HCT116 (cell line): ENCODE results near the gene GAD1. TPM values are rescaled to one million over a fixed set of nuclear protein-coding genes. Genes with fewer than 3 reads are reported as not detected.

ENCODE experiments used
- ATAC-seq: fragments of 200-7000 bp; cut with Tn5 transposase; 2 replicates; pipeline ENCODE4 v1.9.1; 2020; ENCODE audit warnings: mild to moderate bottlenecking, moderate library complexity
- BruUV-seq: library from RNA; stranded (reverse); fragments of 400-500 nt; replicated peaks from 2 replicates; lab custom pipeline; 2021; lab: Mats Ljungman, UMichigan
- CTCF ChIA-PET: fragments of 300-600 bp; sonication (Branson Sonifier 250); formaldehyde crosslinking; loops from one replicate; lab custom pipeline; 2021; ENCODE audit warnings: antibody characterized with exemption; lab: Charles Lee
- POLR2A ChIA-PET: fragments of 300-600, 350-600 bp; sonication (Branson Sonifier 250); formaldehyde crosslinking; loops from one replicate; lab custom pipeline; 2021; ENCODE audit warnings: antibody characterized with exemption; lab: Charles Lee
- RAD21 ChIA-PET, 2 experiments: fragments of 300-600 bp; sonication (Branson Sonifier 250); formaldehyde crosslinking; loops; one replicate each; lab custom pipeline; 2023; ENCODE audit warnings: low total read pairs in 2 of 2; ENCODE audit not compliant: uncharacterized antibody in 2 of 2, unreplicated experiment in 2 of 2, low non-redundant PET in 1 of 2; lab: Charles Lee
- DNase-seq: peaks from one replicate; pipeline ENCODE4 v3.0.0-alpha.2; 2010; ENCODE audit warnings: low read depth, low spot score
- H2AFZ ChIP-seq: fragments of 200-600 bp; shearing (Covaris generic), sonication (generic); 2 replicates; pipeline ENCODE4 v1.6.1; 2017; ENCODE audit warnings: low read depth, mixed run types, mixed read lengths, antibody characterized with exemption, low read length; ENCODE audit not compliant: poor library complexity, severe bottlenecking
- H3K27ac ChIP-seq: 2 replicates; pipeline ENCODE4 v1.5.1; 2012; ENCODE audit warnings: low read depth, low read length
- H3K27me3 ChIP-seq: fragments of 200-600 bp; sonication (generic); 2 replicates; pipeline ENCODE4 v1.6.1; 2016; ENCODE audit warnings: mixed run types, low read length, mixed read lengths; ENCODE audit not compliant: insufficient read depth
- H3K36me3 ChIP-seq, 2 experiments: fragments of 200-500 bp in 1 of 2; fragments of 200-600 bp in 1 of 2; sonication (Bioruptor generic) in 1 of 2; sonication (generic) in 1 of 2; 2 replicates each; pipeline versions ENCODE4 v1.5.1 to v1.6.1; 2014 to 2016; ENCODE audit warnings: low read length in 2 of 2, inconsistent platforms in 1 of 2, mixed read lengths in 1 of 2, mixed run types in 1 of 2; ENCODE audit not compliant: insufficient read depth in 2 of 2, control insufficient read depth in 1 of 2
- H3K4me1 ChIP-seq, 2 experiments: fragments of 200-600 bp in 1 of 2; sonication (generic) in 1 of 2; 2 replicates each; pipeline versions ENCODE4 v1.5.1 to v1.6.1; 2012 to 2017; ENCODE audit warnings: low read length in 2 of 2, inconsistent platforms in 1 of 2, mild to moderate bottlenecking in 1 of 2, mixed read lengths in 1 of 2, mixed run types in 1 of 2, moderate library complexity in 1 of 2; ENCODE audit not compliant: insufficient read depth in 2 of 2, control insufficient read depth in 1 of 2
- H3K4me2 ChIP-seq: fragments of 200-600 bp; sonication (generic); 2 replicates; pipeline ENCODE4 v1.6.1; 2017; ENCODE audit warnings: mixed run types, low read length, mixed read lengths
- H3K4me3 ChIP-seq, 2 experiments: fragments of 200-600 bp in 1 of 2; sonication (generic) in 1 of 2; replicated peaks in 1 of 2; 2 replicates each; pipeline ENCODE4 v1.5.1; 2011 to 2016; ENCODE audit warnings: low read length in 2 of 2, control low read depth in 1 of 2, low read depth in 1 of 2, mild to moderate bottlenecking in 1 of 2, mixed read lengths in 1 of 2, mixed run types in 1 of 2
- H3K79me2 ChIP-seq: fragments of 200-600 bp; sonication (generic); 2 replicates; pipeline ENCODE4 v1.6.1; 2017; ENCODE audit warnings: mild to moderate bottlenecking, mixed run types, low read length, moderate library complexity, mixed read lengths; ENCODE audit not compliant: insufficient read depth
- H3K9ac ChIP-seq: fragments of 200-600 bp; sonication (generic); 2 replicates; pipeline ENCODE4 v1.6.1; 2016; ENCODE audit warnings: low read length, mixed read lengths
- H3K9me2 ChIP-seq: fragments of 200-600 bp; sonication (generic), shearing (Covaris generic); 2 replicates; pipeline ENCODE4 v1.6.1; 2017; ENCODE audit warnings: mixed run types, mild to moderate bottlenecking, moderate library complexity; ENCODE audit not compliant: insufficient read depth
- H3K9me3 ChIP-seq, 2 experiments: fragments of 200-500 bp in 1 of 2; fragments of 200-600 bp in 1 of 2; sonication (Bioruptor generic) in 1 of 2; sonication (generic) in 1 of 2; 2 replicates each; pipeline ENCODE4 v1.6.1; 2014 to 2017; ENCODE audit warnings: low read length in 2 of 2, mixed read lengths in 2 of 2, inconsistent platforms in 1 of 2, low read depth in 1 of 2, mild to moderate bottlenecking in 1 of 2, mixed run types in 1 of 2, moderate library complexity in 1 of 2; ENCODE audit not compliant: control insufficient read depth in 1 of 2, insufficient read depth in 1 of 2
- H4K20me1 ChIP-seq: fragments of 200-600 bp; sonication (generic), shearing (Covaris generic); 2 replicates; pipeline ENCODE4 v1.6.1; 2017; ENCODE audit warnings: mixed run types, mild to moderate bottlenecking, moderate library complexity; ENCODE audit not compliant: insufficient read depth
- CEBPB ChIP-seq: IDR thresholded peaks from 2 replicates; pipeline ENCODE4 v1.6.1; 2012; ENCODE audit warnings: low read depth
- FOSL1 ChIP-seq: IDR thresholded peaks from 2 replicates; pipeline ENCODE4 v1.6.1; 2012; ENCODE audit warnings: low read depth
- SIN3A ChIP-seq: IDR thresholded peaks from 2 replicates; pipeline ENCODE4 v1.6.1; 2012; ENCODE audit warnings: low read depth
- SP1 ChIP-seq: IDR thresholded peaks from 2 replicates; pipeline ENCODE4 v1.6.1; 2012; ENCODE audit warnings: low read depth
- YY1 ChIP-seq: IDR thresholded peaks from 2 replicates; pipeline ENCODE4 v1.6.1; 2011; ENCODE audit warnings: low read length, low read depth, moderate library complexity, mild to moderate bottlenecking; ENCODE audit not compliant: insufficient replicate concordance; ENCODE audit errors: extremely low read depth
- intact Hi-C: fragments of 100-400 bp; cut with micrococcal nuclease; formaldehyde crosslinking; loops from 2 replicates; pipeline ENCODE4 v1.10.0; 2022
- total RNA-seq: library from RNA; stranded (reverse); gene quantifications from one replicate; pipeline ENCODE4 v1.2.1, GENCODE V29; 2021; ENCODE audit not compliant: unreplicated experiment

Gene GAD1
- total RNA-seq, 1 experiment from 2014 or later: 11.0 TPM

- Histone ChIP-seq H3K4me1 (no peaks in the 10 kb centered on the region), H2AFZ (no peak overlapping the region), H4K20me1 (no peaks in the 10 kb centered on the region), H3K4me3 (no peak overlapping the region), H3K9me3 (no peaks in the 10 kb centered on the region), H3K79me2 (no peaks in the 10 kb centered on the region), H3K27me3 (no peaks in the 10 kb centered on the region), H3K9me2 (no peaks in the 10 kb centered on the region), H3K9ac (no peak overlapping the region), H3K27ac (no peak overlapping the region), H3K36me3 (peaks cover 0 to 2% of the 10 kb centered on the region in 2 experiments; a peak in 2 of 4 replicates), H3K4me2 (no peak overlapping the region)
- POLR2A ChIA-PET: no interaction called here
- BruUV-seq: no TSS peak
- no peak for TF ChIP-seq SIN3A
- no peak for TF ChIP-seq FOSL1
- TF ChIP-seq CEBPB: no peak
- no peak for TF ChIP-seq YY1
- no peak for TF ChIP-seq SP1
- intact Hi-C loops: no loop called here
- RAD21 ChIA-PET: no interaction called here
- CTCF ChIA-PET: no interaction called here
- ATAC-seq (no peak), DNase-seq (no peak)
Observed at GRCh38 chr2:170850251-170850650, 33.6 kb downstream of the GAD1 start.

GRCh38 chr2:170851635-170852034 is 34.9 kb downstream of the GAD1 start:
- Histone ChIP-seq H3K27me3 (no peaks in the 10 kb centered on the region), H3K4me1 (no peaks in the 10 kb centered on the region), H3K79me2 (no peaks in the 10 kb centered on the region), H3K9me3 (no peaks in the 10 kb centered on the region), H2AFZ (no peak overlapping the region), H3K4me3 (no peak overlapping the region), H3K27ac (no peak overlapping the region), H4K20me1 (no peaks in the 10 kb centered on the region), H3K4me2 (no peak overlapping the region), H3K36me3 (peaks cover 2 to 5% of the 10 kb centered on the region in 2 experiments; a peak in 1 of 4 replicates), H3K9ac (no peak overlapping the region), H3K9me2 (no peaks in the 10 kb centered on the region)
- ChIA-PET POLR2A (no interaction called here), CTCF (no interaction called here), RAD21 (no interaction called here)
- no TSS peak for BruUV-seq
- intact Hi-C loops: no loop called here
- DNase-seq (no peak), ATAC-seq (no peak)
- TF ChIP-seq YY1: no peak
